Breast epithelium (tissue), 3 donors: ENCODE measurements around the gene LENG1.

Experiments used
- CTCF ChIP-seq, 3 donors: fragments of 450-650 bp; IDR thresholded peaks; one replicate each; pipeline ENCODE4 v1.5.1; 2016 to 2017; ENCODE audit warnings: antibody characterized with exemption in 3 of 3, mild to moderate bottlenecking in 3 of 3, moderate library complexity in 3 of 3
- POLR2A ChIP-seq: fragments of 450-650 bp; IDR thresholded peaks from one replicate; pipeline ENCODE4 v1.6.1; 2016; ENCODE audit warnings: antibody characterized with exemption, mild to moderate bottlenecking, moderate library complexity
- POLR2AphosphoS5 ChIP-seq, 3 donors: sonication (generic); formaldehyde crosslinking; IDR thresholded peaks; one replicate each; pipeline ENCODE4 v1.6.1; 2017; ENCODE audit warnings: antibody characterized with exemption in 3 of 3

- no peak for TF ChIP-seq CTCF (IDR thresholded peaks at IDR 0.05)
- no peak for TF ChIP-seq POLR2A
- no peak for TF ChIP-seq POLR2AphosphoS5 (IDR thresholded peaks at IDR 0.05)
Measured at GRCh38 chr19:54193011-54193410, 33.5 kb upstream of the LENG1 start.
